Colonic mucosa (tissue), 4 donors: ENCODE measurements around the gene CCDC39. TPM values are rescaled to one million over a fixed set of nuclear protein-coding genes. Genes with fewer than 3 reads are reported as not detected.

ENCODE experiments used
- DNase-seq: peaks from one replicate; pipeline ENCODE4 v3.0.0-alpha.2; 2020
- H3K27ac ChIP-seq: fragments of 200-600 bp; one replicate; pipeline ENCODE4 v1.8.0; 2021
- H3K27me3 ChIP-seq: fragments of 200-600 bp; one replicate; pipeline ENCODE4 v1.8.0; 2021
- H3K36me3 ChIP-seq: fragments of 200-600 bp; one replicate; pipeline ENCODE4 v1.8.0; 2021
- H3K4me1 ChIP-seq: fragments of 200-600 bp; one replicate; pipeline ENCODE4 v1.8.0; 2021; ENCODE audit warnings: mild to moderate bottlenecking
- H3K4me3 ChIP-seq: fragments of 200-600 bp; one replicate; pipeline ENCODE4 v1.8.0; 2021
- H3K9ac ChIP-seq, 2 donors: one replicate each; pipeline ENCODE4 v1.7.0; 2013; ENCODE audit warnings: control low read depth in 2 of 2, low read depth in 2 of 2, low read length in 2 of 2
- H3K9me3 ChIP-seq: fragments of 200-600 bp; one replicate; pipeline ENCODE4 v1.8.0; 2021
- intact Hi-C: fragments of 100-400 bp; cut with DNase I; formaldehyde crosslinking; loops from one replicate; pipeline ENCODE4 v1.14.1; 2022
- total RNA-seq, 2 donors: library from RNA; stranded (reverse); fragmentation: NEBNext Ultra II Directional in 1 of 2; extraction: Animal tissue kit (Norgen Biotek cat#: 25700) in 1 of 2; gene quantifications; one replicate each; pipeline ENCODE4 v1.2.1, GENCODE V29; 2021
- TF ChIP-seq, protein P1 (sequence below): fragments of 200-600 bp; IDR thresholded peaks from one replicate; pipeline ENCODE4 v1.8.0; 2022; ENCODE audit warnings: antibody characterized with exemption, mild to moderate bottlenecking
- donor health status: healthy.
- donor health status: DM: no; HTN: no; CAD: no.
- donor health status: DM: no; HTN: no; CAD: no.

Gene CCDC39
- total RNA-seq, 2 donors from 2014 or later = not detected

DNA sequence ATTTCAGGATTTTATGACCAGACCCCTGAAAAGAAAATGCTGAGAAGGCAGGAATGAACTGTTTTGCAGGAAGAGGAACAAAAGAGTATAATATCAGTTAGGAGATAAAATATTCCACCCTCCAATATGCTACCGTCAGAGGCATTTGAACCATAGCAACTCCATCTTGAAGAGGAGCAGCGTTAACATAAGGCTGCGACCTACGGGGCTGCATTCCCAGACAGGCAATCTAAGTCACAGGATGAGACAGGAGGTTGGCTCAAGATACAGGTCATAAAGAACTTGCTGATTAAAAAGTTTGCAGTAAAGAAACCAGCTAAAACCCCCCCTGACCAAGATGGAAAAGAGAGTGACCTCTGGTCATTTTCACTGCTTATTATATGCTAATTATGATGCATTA lies 22.9 kb downstream of the CCDC39 start:
- H3K4me1 ChIP-seq = no peaks in the 10 kb centered on the region
- no peak overlapping the region for H3K4me3 ChIP-seq
- H3K9me3 ChIP-seq = no peaks in the 10 kb centered on the region
- no peaks in the 10 kb centered on the region for H3K36me3 ChIP-seq
- intact Hi-C loops = no loop called here
- no peak for DNase-seq
- H3K27me3 ChIP-seq = no peaks in the 10 kb centered on the region
- no peak overlapping the region for H3K9ac ChIP-seq
- H3K27ac ChIP-seq = no peak overlapping the region
- TF ChIP-seq, protein P1, sequence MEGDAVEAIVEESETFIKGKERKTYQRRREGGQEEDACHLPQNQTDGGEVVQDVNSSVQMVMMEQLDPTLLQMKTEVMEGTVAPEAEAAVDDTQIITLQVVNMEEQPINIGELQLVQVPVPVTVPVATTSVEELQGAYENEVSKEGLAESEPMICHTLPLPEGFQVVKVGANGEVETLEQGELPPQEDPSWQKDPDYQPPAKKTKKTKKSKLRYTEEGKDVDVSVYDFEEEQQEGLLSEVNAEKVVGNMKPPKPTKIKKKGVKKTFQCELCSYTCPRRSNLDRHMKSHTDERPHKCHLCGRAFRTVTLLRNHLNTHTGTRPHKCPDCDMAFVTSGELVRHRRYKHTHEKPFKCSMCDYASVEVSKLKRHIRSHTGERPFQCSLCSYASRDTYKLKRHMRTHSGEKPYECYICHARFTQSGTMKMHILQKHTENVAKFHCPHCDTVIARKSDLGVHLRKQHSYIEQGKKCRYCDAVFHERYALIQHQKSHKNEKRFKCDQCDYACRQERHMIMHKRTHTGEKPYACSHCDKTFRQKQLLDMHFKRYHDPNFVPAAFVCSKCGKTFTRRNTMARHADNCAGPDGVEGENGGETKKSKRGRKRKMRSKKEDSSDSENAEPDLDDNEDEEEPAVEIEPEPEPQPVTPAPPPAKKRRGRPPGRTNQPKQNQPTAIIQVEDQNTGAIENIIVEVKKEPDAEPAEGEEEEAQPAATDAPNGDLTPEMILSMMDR = no peak

DNA sequence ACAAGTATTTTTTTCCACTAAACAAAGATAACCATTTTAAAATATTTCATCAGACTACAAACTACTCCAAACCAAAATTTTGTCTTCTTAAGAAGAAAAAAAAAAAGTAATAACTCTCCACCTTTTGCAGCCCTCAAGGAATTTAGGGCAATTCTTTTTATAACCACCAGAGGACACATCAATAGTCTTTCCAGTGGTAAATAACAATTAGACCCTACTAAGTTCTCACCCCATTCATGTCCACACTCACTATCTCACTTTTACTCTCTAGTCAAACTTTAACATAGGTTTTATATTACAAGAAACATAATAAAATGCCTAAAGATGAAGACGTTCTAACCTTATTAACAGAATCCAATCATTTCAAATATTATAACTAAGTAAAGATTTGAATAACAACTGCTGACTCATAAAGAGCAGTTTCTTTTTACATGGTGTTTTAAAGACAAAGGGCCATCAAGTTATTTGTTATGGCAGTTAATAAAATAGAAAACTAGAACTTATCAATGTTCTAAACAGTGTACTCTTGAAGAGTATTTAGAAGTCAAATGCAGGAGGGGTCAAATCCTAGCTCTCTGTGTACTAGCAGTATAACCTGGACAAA lies 33.0 kb downstream of the CCDC39 start:
- Histone ChIP-seq H3K27me3 (no peaks in the 10 kb centered on the region), H3K36me3 (no peaks in the 10 kb centered on the region), H3K4me3 (no peak overlapping the region), H3K4me1 (no peaks in the 10 kb centered on the region), H3K9ac (no peak overlapping the region), H3K27ac (no peak overlapping the region), H3K9me3 (no peaks in the 10 kb centered on the region)
- no peak for DNase-seq
- TF ChIP-seq, protein P1 = no peak
- intact Hi-C loops = no loop called here

DNA sequence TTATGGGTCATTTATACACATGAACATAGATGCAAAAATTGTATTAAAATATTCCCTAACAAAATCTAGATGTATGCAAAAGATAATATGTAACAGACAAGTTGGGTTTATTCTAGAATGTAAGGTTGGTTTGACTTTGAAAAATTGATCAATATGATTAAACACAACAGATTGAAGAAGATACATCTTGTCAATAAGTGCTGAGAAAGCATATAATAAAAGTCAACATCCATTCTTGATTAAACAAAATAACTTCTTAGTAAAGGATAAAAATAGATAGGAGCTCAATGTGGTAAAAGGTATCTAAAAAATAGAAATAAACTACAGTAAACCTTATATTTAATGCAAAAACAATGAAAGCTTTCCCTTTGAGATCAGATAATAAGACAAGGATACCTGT lies 38.3 kb downstream of the CCDC39 start:
- intact Hi-C loops = no loop called here

DNA sequence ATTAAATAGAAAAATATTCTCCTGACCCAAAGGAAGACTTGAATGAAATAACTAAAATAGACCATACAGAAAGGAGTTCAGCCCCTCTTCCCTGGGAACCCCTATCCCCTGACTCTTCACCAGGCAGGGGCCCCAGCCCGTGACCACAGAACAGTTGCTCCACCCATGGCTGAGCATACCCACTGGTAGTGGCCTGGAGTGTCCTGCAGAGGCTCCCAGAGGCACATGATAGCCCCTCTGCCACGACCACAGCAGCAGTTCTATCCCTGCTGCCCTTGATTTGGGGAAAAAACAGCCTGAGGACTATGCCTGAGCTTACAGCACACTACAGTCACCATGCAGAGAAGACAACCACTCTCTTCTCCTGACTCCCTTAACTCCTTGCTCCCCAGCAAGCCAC lies 45.6 kb downstream of the CCDC39 start:
- no peaks in the 10 kb centered on the region for H3K36me3 ChIP-seq
- H3K9me3 ChIP-seq = no peaks in the 10 kb centered on the region
- H3K4me3 ChIP-seq = no peak overlapping the region
- H3K27me3 ChIP-seq = no peaks in the 10 kb centered on the region
- H3K4me1 ChIP-seq = no peaks in the 10 kb centered on the region
- intact Hi-C loops = no loop called here
- H3K27ac ChIP-seq = no peak overlapping the region
- TF ChIP-seq, protein P1 = no peak
- DNase-seq = no peak
- no peak overlapping the region for H3K9ac ChIP-seq

More for the DNA sequence above, 38.3 kb downstream of the CCDC39 start:
- Histone ChIP-seq H3K27ac (no peak overlapping the region), H3K4me3 (no peak overlapping the region), H3K27me3 (no peaks in the 10 kb centered on the region), H3K9me3 (no peaks in the 10 kb centered on the region), H3K4me1 (no peaks in the 10 kb centered on the region), H3K36me3 (no peaks in the 10 kb centered on the region), H3K9ac (no peak overlapping the region)
- DNase-seq = no peak
- TF ChIP-seq, protein P1 = no peak

DNA sequence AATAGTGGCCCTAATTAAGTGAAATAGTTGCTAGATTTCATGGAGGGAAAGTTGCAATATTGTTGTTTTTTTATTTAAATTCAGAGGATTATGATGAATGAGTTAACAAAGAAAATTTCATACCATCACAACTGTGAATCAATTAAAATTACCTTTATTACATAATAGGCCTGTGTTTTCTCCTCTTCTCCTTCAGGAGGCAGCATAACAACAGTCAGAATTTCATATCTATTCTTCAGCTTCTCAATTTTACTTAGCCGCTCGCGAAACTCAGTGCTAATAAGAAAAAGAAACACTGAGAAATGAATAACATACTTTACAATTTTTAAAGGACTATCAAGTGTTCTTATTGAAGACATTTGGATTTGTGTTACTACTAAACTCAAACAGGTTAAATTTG lies 48.0 kb downstream of the CCDC39 start:
- Histone ChIP-seq H3K4me3 (no peak overlapping the region), H3K27ac (no peak overlapping the region), H3K9ac (no peak overlapping the region), H3K27me3 (no peaks in the 10 kb centered on the region), H3K9me3 (no peaks in the 10 kb centered on the region), H3K4me1 (no peaks in the 10 kb centered on the region), H3K36me3 (no peaks in the 10 kb centered on the region)
- no peak for DNase-seq
- TF ChIP-seq, protein P1 = no peak
- intact Hi-C loops = no loop called here
